ENCODE data around the gene GBX2.

GBX2 gene

DNA sequence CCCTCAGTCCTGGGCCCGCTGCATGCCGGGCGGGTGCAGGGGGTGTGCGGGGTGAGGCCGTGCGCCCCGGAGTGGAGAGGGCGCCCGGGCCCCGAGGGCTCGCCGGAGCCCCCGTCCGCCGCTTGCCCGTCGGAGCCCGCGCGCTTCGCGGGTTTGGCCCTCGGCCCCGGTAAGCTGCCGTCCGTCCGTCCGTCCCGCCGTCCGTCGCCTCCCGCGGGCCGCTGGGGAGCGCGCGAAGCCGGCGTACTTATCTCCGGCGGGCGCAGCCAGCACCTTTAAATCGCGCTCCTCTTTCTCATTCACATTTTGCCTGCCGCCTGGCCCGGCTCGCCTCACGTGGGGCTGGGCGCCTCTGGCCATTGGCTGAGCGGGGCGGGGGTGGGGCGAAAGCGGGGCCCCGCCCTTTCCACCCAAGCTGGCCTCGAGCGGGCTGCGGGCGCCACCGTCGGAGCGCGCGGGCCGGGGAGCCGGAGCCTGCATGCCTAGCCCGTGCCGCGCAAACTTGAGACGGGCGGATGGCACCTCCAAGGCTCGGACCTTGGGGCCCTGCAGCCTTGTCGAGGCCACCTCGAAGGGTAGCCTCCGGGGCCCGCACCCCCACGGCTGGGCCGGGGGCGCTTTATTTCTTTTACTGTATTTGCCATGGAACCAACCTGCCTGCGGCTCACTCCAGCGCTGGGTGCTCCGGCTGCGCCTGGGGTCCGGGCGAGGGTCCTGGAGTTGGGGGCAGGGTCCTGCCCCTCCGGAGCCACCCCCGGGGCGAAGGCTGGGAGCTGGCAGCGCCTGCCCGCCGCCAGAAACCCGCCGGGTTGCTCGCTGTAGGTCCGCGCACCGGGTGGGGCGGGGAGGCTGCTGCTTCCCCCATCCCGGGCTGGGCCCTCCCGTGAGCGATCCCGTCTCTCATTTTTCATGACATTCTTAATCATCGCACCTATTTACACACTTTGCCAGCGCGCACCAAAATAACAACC, at the start of gene GBX2:
Gene GBX2 (minus strand): TSS at position 277 of the 971 bp plus-strand sequence. CDS start 415 bp downstream, outside the sequence.
- no peak for DNase-seq (ENCODE audit: low read depth, low spot score)

DNA sequence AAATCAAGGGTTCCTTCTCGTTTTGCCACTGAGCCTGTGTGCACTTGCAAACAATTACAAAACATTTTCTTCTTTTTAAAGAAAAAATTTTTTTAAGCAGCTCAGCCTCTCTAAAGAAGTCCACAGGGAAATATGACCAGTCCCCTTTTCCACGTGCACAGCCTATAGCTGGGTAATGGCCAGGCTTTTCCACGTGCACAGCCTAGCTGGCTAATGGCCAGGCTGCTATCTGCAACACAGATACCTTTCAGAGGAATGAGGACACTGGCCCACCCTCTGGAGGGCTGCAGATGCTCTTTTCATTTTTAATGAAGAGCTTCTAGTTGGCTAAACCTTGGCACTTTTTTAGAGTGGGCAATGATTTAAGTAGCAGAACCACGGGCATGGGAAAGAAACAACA, 49.7 kb upstream of the GBX2 start:
- no peak for DNase-seq (ENCODE audit: low read depth, low spot score)

- DNase-seq (ENCODE audit: low read depth, low spot score): no peak
Measured at GRCh38 chr2:236216711-236217110, 48.5 kb upstream of the GBX2 start.

- no peak for DNase-seq (ENCODE audit: low read depth, low spot score)
Measured at GRCh38 chr2:236215761-236216333, 47.7 kb upstream of the GBX2 start.

- no peak for DNase-seq (ENCODE audit: low read depth, low spot score)
Measured at GRCh38 chr2:236215196-236215595, 47.0 kb upstream of the GBX2 start.

DNA sequence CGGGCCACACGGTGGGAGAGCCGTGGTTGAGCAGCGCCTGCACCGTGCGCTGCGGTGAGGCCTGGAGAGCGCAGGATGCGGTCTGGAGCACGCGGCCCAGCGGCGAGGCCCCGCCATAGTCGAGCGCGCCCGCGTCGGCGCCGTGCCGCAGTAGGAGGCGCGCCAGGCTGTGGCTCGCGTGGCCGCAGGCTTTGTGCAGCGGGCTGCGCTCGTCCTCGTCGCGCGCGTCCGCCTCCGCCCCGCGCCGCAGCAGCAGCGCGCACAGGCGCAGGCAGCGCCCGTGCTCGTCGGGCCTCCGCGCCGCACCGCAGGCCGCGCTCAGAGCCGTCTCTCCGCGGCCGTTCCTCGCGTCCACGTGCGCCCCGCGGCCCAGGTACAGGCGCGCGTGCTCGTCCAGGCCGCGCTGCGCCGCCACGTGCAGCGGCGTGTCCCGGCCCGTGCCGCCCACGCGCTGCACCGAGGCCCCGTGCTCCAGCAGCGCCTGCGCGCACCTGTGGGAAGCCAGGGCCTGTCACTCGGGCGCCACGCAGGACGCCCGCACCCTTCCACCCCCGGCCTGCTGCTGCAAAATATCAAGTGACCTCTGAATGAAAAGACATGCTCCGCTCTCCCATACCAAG, 46.3 kb upstream of the GBX2 start:
- DNase-seq (ENCODE audit: low read depth, low spot score): no peak

DNA sequence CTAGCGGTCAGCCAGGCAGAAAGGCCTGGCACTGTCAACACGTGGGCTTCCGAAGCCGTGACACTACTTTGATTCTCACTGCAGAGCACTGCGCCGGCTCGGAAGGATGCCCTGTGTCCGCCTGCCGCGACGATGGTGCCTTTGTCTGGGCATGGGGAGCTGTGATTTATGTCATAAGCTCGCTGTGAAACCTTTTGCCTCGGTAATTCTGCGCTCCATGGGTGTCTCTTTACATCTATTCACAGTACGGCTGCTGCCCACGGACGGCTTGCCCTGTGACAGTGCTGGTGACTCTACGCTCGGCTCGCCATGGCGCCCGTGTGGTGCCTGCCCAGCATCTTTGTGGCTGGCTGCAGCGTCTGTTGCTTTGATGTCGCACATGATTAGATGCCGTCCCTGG, 43.1 kb upstream of the GBX2 start:
- DNase-seq (ENCODE audit: low read depth, low spot score): no peak

GRCh38 chr2:236210536-236210935, 42.4 kb upstream of the GBX2 start:
- no peak for DNase-seq (ENCODE audit: low read depth, low spot score)

- no peak for DNase-seq (ENCODE audit: low read depth, low spot score)
Measured at GRCh38 chr2:236209996-236210395, 41.8 kb upstream of the GBX2 start.

GRCh38 chr2:236209535-236209934, 41.3 kb upstream of the GBX2 start:
- no peak for DNase-seq (ENCODE audit: low read depth, low spot score)

- no peak for DNase-seq (ENCODE audit: low read depth, low spot score)
Measured at GRCh38 chr2:236208019-236208926, 40.1 kb upstream of the GBX2 start.

GRCh38 chr2:236207472-236207871, 39.3 kb upstream of the GBX2 start:
- no peak for DNase-seq (ENCODE audit: low read depth, low spot score)

GRCh38 chr2:236205867-236206645, 37.9 kb upstream of the GBX2 start:
- DNase-seq (ENCODE audit: low read depth, low spot score): no peak

- no peak for DNase-seq (ENCODE audit: low read depth, low spot score)
Measured at GRCh38 chr2:236204953-236205352, 36.8 kb upstream of the GBX2 start.

DNA sequence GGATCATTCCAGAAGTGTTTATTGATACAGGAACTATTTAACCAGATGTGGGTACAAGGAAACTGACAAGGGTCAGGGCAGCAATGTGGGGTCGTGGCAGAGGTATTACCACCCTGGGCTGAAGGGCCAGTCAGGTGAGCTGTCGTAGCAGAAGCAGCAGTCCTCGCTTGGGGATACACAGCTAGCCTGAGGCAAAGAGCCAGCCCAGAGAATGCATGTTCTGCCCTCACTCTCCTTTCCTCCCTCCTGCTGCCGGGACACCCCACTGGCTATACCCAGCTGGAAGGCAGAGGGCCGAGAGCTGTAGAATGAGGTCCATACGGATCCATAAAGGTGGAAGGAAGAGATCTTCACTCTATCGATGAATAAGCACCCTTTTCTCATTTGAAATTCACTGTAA, 32.2 kb upstream of the GBX2 start:
- DNase-seq (ENCODE audit: low read depth, low spot score): no peak

GRCh38 chr2:236196366-236196765, 28.2 kb upstream of the GBX2 start:
- no peak for DNase-seq (ENCODE audit: low read depth, low spot score)

DNA sequence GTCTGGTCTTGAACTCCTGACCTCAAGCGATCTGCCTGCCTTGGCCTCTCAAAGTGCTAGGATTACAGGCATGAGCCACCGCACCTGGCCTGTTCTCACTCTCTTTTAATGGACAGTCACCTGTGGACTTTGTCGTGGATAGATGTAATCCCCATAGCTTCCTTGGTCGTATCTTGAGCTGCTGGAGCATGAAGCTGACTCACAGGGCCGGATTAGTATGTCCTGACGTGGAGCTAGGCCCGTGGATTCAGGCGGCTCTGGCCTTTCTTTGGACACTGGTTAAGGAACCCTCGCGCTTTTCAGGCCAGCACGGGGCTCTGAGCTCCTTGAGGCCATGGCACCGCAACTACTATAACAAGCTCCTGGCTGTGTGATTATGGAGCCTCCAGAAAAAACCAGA, 27.5 kb upstream of the GBX2 start:
- DNase-seq (ENCODE audit: low read depth, low spot score): no peak

GRCh38 chr2:236194786-236195185, 26.6 kb upstream of the GBX2 start:
- DNase-seq (ENCODE audit: low read depth, low spot score): no peak

DNA sequence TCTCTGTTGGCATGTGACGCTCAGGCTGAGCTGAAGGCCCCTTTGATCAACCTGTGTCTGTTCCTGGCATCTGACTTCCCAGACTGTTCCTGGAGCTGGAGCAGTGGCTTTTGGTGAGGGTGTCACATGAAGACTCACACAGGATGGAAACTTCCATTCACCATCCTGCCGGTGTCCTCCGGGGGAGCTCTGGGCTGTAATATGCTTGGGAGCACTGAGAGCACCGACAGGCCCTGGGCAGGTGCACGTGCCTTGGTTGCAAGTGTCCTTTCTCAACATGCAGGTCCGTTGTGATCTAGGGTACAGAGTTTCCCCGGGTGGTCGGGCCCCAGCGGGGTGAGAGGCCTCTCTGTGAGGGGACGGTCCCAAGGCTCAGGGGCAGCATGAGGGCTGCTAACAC, 24.8 kb upstream of the GBX2 start:
- no peak for DNase-seq (ENCODE audit: low read depth, low spot score)

GRCh38 chr2:236190674-236191073, 22.5 kb upstream of the GBX2 start:
- no peak for DNase-seq (ENCODE audit: low read depth, low spot score)

GRCh38 chr2:236184701-236185100, 16.5 kb upstream of the GBX2 start:
- DNase-seq (ENCODE audit: low read depth, low spot score): no peak
